ENCODE results near the gene DIP2C. TPM values are rescaled to one million over a fixed set of nuclear protein-coding genes. Genes with fewer than 3 reads are reported as not detected.

DIP2C gene
- total RNA-seq, 1 donor from 2014 or later, result 52.6 TPM

GRCh38 chr10:517872-518475, 171.5 kb downstream of the DIP2C start:
- no peak for DNase-seq
- Mint-ChIP-seq H3K9me3 (ENCODE audit: unreplicated experiment) (peaks cover 25% of the 10 kb centered on the region), H3K4me1 (ENCODE audit: low read depth, unreplicated experiment) (peaks cover 76% of the 10 kb centered on the region), H3K4me3 (ENCODE audit: unreplicated experiment) (peak overlapping the region; percentile 71), H3K27ac (ENCODE audit: unreplicated experiment) (peak overlapping the region; percentile 69), H3K36me3 (ENCODE audit: unreplicated experiment) (no peaks in the 10 kb centered on the region), H3K27me3 (ENCODE audit: unreplicated experiment) (peaks cover 20% of the 10 kb centered on the region)
- no peak for TF ChIP-seq CTCF (IDR thresholded peaks at IDR 0.05; ENCODE audit: partially characterized antibody, unreplicated experiment)

GRCh38 chr10:517241-517830, 172.1 kb downstream of the DIP2C start:
- peaks cover 20% of the 10 kb centered on the region for H3K27me3 Mint-ChIP-seq (ENCODE audit: unreplicated experiment)
- H3K4me3 Mint-ChIP-seq (ENCODE audit: unreplicated experiment), result peak overlapping the region; percentile 26
- H3K27ac Mint-ChIP-seq (ENCODE audit: unreplicated experiment), result peak overlapping the region; percentile 69
- TF ChIP-seq CTCF (IDR thresholded peaks at IDR 0.05; ENCODE audit: partially characterized antibody, unreplicated experiment), result no peak
- peaks cover 71% of the 10 kb centered on the region for H3K4me1 Mint-ChIP-seq (ENCODE audit: low read depth, unreplicated experiment)
- peaks cover 23% of the 10 kb centered on the region for H3K9me3 Mint-ChIP-seq (ENCODE audit: unreplicated experiment)
- H3K36me3 Mint-ChIP-seq (ENCODE audit: unreplicated experiment), result no peaks in the 10 kb centered on the region
- no peak for DNase-seq

GRCh38 chr10:516764-517163, 172.7 kb downstream of the DIP2C start:
- no peak for TF ChIP-seq CTCF (IDR thresholded peaks at IDR 0.05; ENCODE audit: partially characterized antibody, unreplicated experiment)
- no peaks in the 10 kb centered on the region for H3K36me3 Mint-ChIP-seq (ENCODE audit: unreplicated experiment)
- H3K4me3 Mint-ChIP-seq (ENCODE audit: unreplicated experiment), result no peak overlapping the region
- peak overlapping the region; percentile 69 for H3K27ac Mint-ChIP-seq (ENCODE audit: unreplicated experiment)
- H3K9me3 Mint-ChIP-seq (ENCODE audit: unreplicated experiment), result peaks cover 23% of the 10 kb centered on the region
- peaks cover 69% of the 10 kb centered on the region for H3K4me1 Mint-ChIP-seq (ENCODE audit: low read depth, unreplicated experiment)
- H3K27me3 Mint-ChIP-seq (ENCODE audit: unreplicated experiment), result peaks cover 20% of the 10 kb centered on the region
- DNase-seq, result peak; percentile 67

GRCh38 chr10:515674-516073, 173.8 kb downstream of the DIP2C start:
- Mint-ChIP-seq H3K27me3 (ENCODE audit: unreplicated experiment) (peaks cover 18% of the 10 kb centered on the region), H3K36me3 (ENCODE audit: unreplicated experiment) (no peaks in the 10 kb centered on the region), H3K27ac (ENCODE audit: unreplicated experiment) (peak overlapping the region; percentile 55), H3K4me3 (ENCODE audit: unreplicated experiment) (no peak overlapping the region), H3K4me1 (ENCODE audit: low read depth, unreplicated experiment) (peaks cover 67% of the 10 kb centered on the region), H3K9me3 (ENCODE audit: unreplicated experiment) (peaks cover 27% of the 10 kb centered on the region)
- no peak for TF ChIP-seq CTCF (IDR thresholded peaks at IDR 0.05; ENCODE audit: partially characterized antibody, unreplicated experiment)
- DNase-seq, result no peak

- no peak for TF ChIP-seq CTCF (IDR thresholded peaks at IDR 0.05; ENCODE audit: partially characterized antibody, unreplicated experiment)
- Mint-ChIP-seq H3K9me3 (ENCODE audit: unreplicated experiment) (peaks cover 27% of the 10 kb centered on the region), H3K4me3 (ENCODE audit: unreplicated experiment) (no peak overlapping the region)
These were observed 175.3 kb downstream of the DIP2C start for GRCh38 chr10:514137-514671.

More at GRCh38 chr10:514137-514671, 175.3 kb downstream of the DIP2C start:
- H3K36me3 Mint-ChIP-seq (ENCODE audit: unreplicated experiment), result no peaks in the 10 kb centered on the region
- DNase-seq, result no peak
- no peak overlapping the region for H3K27ac Mint-ChIP-seq (ENCODE audit: unreplicated experiment)
- peaks cover 21% of the 10 kb centered on the region for H3K27me3 Mint-ChIP-seq (ENCODE audit: unreplicated experiment)
- H3K4me1 Mint-ChIP-seq (ENCODE audit: low read depth, unreplicated experiment), result peaks cover 69% of the 10 kb centered on the region

Measured in glutamatergic neuron (in vitro differentiated cells).